ENCODE results near the gene WDR7. TPM values are rescaled to one million over a fixed set of nuclear protein-coding genes. Genes with fewer than 3 reads are reported as not detected.

Gene WDR7
- polyA plus RNA-seq, 1 donor from 2014 or later = 16.2 TPM

GRCh38 chr18:56967035-56967434 lies 315.9 kb downstream of the WDR7 start:
- Mint-ChIP-seq H3K4me3 (no peak overlapping the region), H3K9me3 (no peaks in the 10 kb centered on the region), H3K27me3 (no peaks in the 10 kb centered on the region), H3K4me1 (no peaks in the 10 kb centered on the region), H3K27ac (no peak overlapping the region), H3K36me3 (peaks cover 19% of the 10 kb centered on the region)

DNA sequence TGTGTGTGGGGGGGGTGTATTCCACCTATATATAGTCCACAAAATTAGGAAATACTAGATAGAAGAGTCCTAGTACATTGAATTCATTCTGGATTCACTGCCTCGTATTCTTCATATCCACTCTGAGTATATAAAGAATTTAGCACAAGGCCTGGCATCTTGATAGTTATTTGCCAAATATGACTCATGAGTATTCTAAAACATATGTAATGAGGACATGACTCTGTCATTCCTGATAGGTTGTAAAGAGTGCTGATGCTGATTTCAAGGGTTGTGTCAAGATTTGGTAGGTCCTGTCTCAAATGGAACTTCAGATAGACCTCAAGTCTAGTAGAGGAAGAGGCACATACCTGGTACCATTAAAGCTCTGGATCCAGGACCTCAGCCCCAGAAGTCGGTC lies 322.3 kb downstream of the WDR7 start:
- no peak overlapping the region for H3K4me3 Mint-ChIP-seq
- H3K4me1 Mint-ChIP-seq = no peaks in the 10 kb centered on the region
- no peak overlapping the region for H3K27ac Mint-ChIP-seq
- no peaks in the 10 kb centered on the region for H3K9me3 Mint-ChIP-seq
- peaks cover 13% of the 10 kb centered on the region for H3K36me3 Mint-ChIP-seq
- H3K27me3 Mint-ChIP-seq = no peaks in the 10 kb centered on the region

DNA sequence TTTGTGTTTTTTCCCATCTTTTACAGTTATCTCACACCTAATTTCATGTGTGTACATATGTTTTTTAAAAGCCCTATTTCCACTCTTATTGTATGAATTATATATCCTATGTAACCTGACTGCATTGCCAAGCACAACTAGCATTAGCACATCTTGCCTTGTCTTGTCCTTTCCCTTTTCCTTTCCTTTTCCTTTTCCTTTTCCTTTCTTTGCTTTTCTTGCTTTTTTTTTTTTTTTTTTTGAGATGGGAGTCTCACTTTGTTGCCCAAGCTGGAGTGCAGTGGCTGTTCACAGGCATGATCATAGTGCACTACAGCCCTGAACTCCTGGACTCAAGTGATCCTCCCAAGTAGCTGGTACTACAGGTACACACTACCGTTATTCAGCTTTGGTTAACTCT lies 323.0 kb downstream of the WDR7 start:
- H3K4me3 Mint-ChIP-seq = no peak overlapping the region
- no peak overlapping the region for H3K27ac Mint-ChIP-seq
- H3K36me3 Mint-ChIP-seq = peaks cover 8% of the 10 kb centered on the region
- H3K4me1 Mint-ChIP-seq = no peaks in the 10 kb centered on the region
- H3K27me3 Mint-ChIP-seq = no peaks in the 10 kb centered on the region
- no peaks in the 10 kb centered on the region for H3K9me3 Mint-ChIP-seq

DNA sequence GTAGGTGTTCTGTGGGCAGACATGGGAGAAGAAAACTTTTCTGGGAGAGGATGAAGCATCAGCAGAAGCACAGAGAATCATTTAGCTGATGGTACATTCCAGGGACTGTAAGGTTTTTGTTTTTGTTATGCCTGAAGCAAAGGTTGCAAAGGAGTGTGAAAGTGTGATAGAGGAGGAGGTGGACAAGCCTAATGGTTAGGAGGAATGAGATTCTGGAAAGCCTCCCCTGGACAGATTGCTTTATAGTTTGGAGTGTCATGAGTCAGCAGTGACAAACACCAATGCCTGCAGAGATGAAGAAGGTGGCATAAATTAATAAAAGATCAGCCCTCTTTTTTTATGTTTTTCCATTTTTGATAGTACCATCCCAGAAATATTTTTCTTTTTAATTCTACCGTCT lies 324.1 kb downstream of the WDR7 start:
- Mint-ChIP-seq H3K36me3 (peaks cover 9% of the 10 kb centered on the region), H3K27ac (no peak overlapping the region), H3K4me3 (no peak overlapping the region), H3K4me1 (no peaks in the 10 kb centered on the region), H3K9me3 (no peaks in the 10 kb centered on the region), H3K27me3 (no peaks in the 10 kb centered on the region)

DNA sequence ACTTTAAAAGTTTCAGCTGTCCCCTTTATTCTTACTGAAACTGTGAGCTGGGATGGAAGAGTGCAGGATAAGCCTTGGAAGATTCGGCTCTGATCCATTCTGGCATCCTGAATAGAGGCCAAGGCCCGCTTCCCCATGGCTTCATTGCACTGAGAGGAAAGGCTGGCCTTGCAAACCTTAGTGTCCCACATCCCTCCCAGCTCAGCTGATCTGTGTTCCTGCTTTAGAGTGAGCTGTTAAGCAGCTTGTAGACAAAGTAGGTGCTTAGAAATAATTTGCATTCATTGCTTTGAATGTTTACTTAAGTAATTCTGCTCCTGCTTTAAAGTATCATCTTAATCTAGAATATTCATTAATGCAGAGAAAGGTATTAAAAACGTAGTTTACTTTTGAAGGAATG lies 326.1 kb downstream of the WDR7 start:
- H3K4me3 Mint-ChIP-seq = no peak overlapping the region
- H3K36me3 Mint-ChIP-seq = peaks cover 10% of the 10 kb centered on the region
- H3K9me3 Mint-ChIP-seq = no peaks in the 10 kb centered on the region
- no peaks in the 10 kb centered on the region for H3K27me3 Mint-ChIP-seq
- no peaks in the 10 kb centered on the region for H3K4me1 Mint-ChIP-seq
- no peak overlapping the region for H3K27ac Mint-ChIP-seq

- no peak overlapping the region for H3K27ac Mint-ChIP-seq
- no peaks in the 10 kb centered on the region for H3K27me3 Mint-ChIP-seq
- peaks cover 10% of the 10 kb centered on the region for H3K36me3 Mint-ChIP-seq
- H3K4me1 Mint-ChIP-seq = no peaks in the 10 kb centered on the region
- no peak overlapping the region for H3K4me3 Mint-ChIP-seq
- no peaks in the 10 kb centered on the region for H3K9me3 Mint-ChIP-seq
Measured at GRCh38 chr18:56977771-56978170, 326.6 kb downstream of the WDR7 start.

DNA sequence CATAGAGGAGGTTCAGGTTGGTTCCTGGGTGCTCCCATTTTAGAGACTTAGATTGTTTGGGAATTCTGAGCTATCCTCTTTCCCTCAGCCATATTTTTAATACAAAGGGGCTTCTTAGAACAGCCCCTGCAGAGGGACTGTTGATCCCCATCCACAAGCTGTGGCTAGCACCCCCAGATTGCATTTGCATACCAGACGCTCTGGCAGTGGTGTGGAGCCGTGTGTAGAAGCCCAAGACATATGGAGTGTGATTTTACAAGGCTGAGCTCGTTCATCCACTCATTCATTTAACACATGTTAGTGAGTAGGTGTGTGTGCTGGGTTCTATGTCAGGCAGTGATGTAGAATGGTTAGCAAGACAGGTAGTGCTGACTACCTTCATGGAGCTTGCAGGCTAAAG lies 329.0 kb downstream of the WDR7 start:
- no peak overlapping the region for H3K4me3 Mint-ChIP-seq
- H3K27ac Mint-ChIP-seq = peak overlapping the region in 1 of 3 donors; percentile 24
- peaks cover 6% of the 10 kb centered on the region for H3K36me3 Mint-ChIP-seq
- no peaks in the 10 kb centered on the region for H3K9me3 Mint-ChIP-seq
- no peaks in the 10 kb centered on the region for H3K4me1 Mint-ChIP-seq
- H3K27me3 Mint-ChIP-seq = no peaks in the 10 kb centered on the region

- H3K4me3 Mint-ChIP-seq = no peak overlapping the region
- H3K27me3 Mint-ChIP-seq = no peaks in the 10 kb centered on the region
- H3K27ac Mint-ChIP-seq = no peak overlapping the region
- H3K9me3 Mint-ChIP-seq = no peaks in the 10 kb centered on the region
- H3K36me3 Mint-ChIP-seq = peaks cover 8% of the 10 kb centered on the region
- no peaks in the 10 kb centered on the region for H3K4me1 Mint-ChIP-seq
Measured at GRCh38 chr18:56982766-56983165, 331.6 kb downstream of the WDR7 start.

DNA sequence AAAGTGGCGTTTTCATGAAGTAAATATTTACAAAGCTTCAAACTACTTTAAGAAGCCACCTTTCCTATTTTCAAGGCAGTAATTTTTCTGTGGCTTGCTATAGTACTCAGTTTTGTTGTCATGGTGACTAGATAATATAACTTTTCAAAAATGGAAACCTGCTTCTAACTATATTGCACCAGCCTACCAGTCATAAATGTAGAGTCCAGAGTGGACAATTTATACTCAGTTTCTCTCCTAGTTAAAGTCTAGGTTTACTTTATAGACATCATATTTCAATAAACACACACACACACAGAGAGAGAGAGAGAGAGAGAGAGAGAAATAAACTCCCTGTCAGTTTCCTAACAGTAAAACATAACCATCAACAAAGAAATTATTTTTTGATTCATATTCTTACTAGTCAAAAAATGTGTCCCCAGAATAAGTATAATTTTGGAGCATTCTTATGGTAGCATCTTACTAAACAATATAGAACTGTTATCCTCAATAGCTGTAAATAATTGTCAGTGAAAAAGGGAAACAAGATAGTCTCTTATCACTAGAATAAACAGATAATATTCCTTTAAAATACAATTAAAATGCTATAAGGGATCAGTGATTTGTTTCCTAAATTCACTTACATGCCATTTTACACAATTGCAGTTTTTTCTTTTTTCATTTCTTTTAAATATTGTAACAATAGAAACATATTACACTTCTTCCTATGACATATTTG lies 332.3 kb downstream of the WDR7 start:
- Mint-ChIP-seq H3K36me3 (peaks cover 9% of the 10 kb centered on the region), H3K27me3 (no peaks in the 10 kb centered on the region), H3K4me1 (no peaks in the 10 kb centered on the region), H3K4me3 (no peak overlapping the region), H3K9me3 (no peaks in the 10 kb centered on the region), H3K27ac (no peak overlapping the region)

- Mint-ChIP-seq H3K9me3 (no peaks in the 10 kb centered on the region), H3K36me3 (peaks cover 11% of the 10 kb centered on the region), H3K27me3 (no peaks in the 10 kb centered on the region), H3K27ac (no peak overlapping the region), H3K4me1 (no peaks in the 10 kb centered on the region), H3K4me3 (no peak overlapping the region)
Measured at GRCh38 chr18:56984731-56985130, 333.6 kb downstream of the WDR7 start.

DNA sequence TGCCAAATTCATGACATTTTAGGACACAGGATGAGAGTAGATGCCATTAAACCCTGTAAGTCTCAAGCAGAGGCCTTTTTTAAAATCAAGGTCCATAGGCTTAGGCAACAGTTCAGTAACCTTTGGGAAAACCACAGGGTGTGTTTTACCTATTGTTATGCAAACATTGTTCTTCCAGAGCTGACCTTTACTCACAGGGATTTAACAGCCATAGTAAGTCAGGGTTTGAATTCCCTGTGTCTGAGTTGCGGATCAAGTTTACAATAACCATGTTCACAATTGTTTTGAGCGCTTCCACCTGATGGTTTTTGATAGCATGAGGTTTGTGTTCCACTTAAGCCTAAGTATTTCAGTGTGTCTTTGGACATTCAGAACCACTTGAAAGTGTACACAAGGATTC lies 335.7 kb downstream of the WDR7 start:
- peaks cover 9% of the 10 kb centered on the region for H3K36me3 Mint-ChIP-seq
- H3K4me3 Mint-ChIP-seq = no peak overlapping the region
- peaks cover 0 to 2% (median 0%) of the 10 kb centered on the region in 3 donors for H3K9me3 Mint-ChIP-seq
- peaks cover 0 to 1% (median 0%) of the 10 kb centered on the region in 3 donors for H3K4me1 Mint-ChIP-seq
- H3K27ac Mint-ChIP-seq = no peak overlapping the region
- no peaks in the 10 kb centered on the region for H3K27me3 Mint-ChIP-seq

DNA sequence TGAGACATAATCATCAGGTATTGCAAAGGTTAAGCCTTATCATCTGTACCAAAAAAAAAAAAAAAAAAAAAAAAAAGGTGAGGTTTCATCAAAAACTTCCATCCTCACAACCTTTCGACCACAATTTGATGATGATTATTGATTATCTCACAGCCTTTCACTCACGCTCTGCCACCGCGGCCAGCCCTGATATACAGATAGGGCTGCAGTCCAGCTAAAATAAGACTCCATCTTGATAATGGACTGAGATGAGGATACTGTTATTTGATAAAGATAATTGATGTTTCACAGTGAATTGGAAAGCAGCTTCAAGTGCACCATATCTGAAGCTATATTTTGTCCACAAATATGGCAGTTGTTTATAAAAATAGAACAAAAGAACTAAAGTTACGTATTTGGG lies 336.1 kb downstream of the WDR7 start:
- peaks cover 0 to 2% (median 0%) of the 10 kb centered on the region in 3 donors for H3K9me3 Mint-ChIP-seq
- H3K27me3 Mint-ChIP-seq = no peaks in the 10 kb centered on the region
- H3K4me1 Mint-ChIP-seq = peaks cover 0 to 4% (median 0%) of the 10 kb centered on the region in 3 donors
- H3K36me3 Mint-ChIP-seq = peaks cover 9% of the 10 kb centered on the region
- H3K4me3 Mint-ChIP-seq = no peak overlapping the region
- H3K27ac Mint-ChIP-seq = no peak overlapping the region

GRCh38 chr18:56988022-56988421 lies 336.9 kb downstream of the WDR7 start:
- Mint-ChIP-seq H3K27me3 (no peaks in the 10 kb centered on the region), H3K36me3 (peaks cover 9% of the 10 kb centered on the region)

GRCh38 chr18:56990678-56991077 lies 339.5 kb downstream of the WDR7 start:
- no peak overlapping the region for H3K27ac Mint-ChIP-seq
- H3K4me1 Mint-ChIP-seq = peaks cover 0 to 4% (median 0%) of the 10 kb centered on the region in 3 donors
- no peak overlapping the region for H3K4me3 Mint-ChIP-seq
- peaks cover 0 to 2% (median 0%) of the 10 kb centered on the region in 3 donors for H3K9me3 Mint-ChIP-seq
- no peaks in the 10 kb centered on the region for H3K27me3 Mint-ChIP-seq
- H3K36me3 Mint-ChIP-seq = peaks cover 10% of the 10 kb centered on the region

More at GRCh38 chr18:56988022-56988421, 336.9 kb downstream of the WDR7 start:
- Mint-ChIP-seq H3K9me3 (peaks cover 0 to 2% (median 0%) of the 10 kb centered on the region in 3 donors), H3K4me1 (peaks cover 0 to 4% (median 0%) of the 10 kb centered on the region in 3 donors), H3K27ac (peak overlapping the region in 1 of 3 donors; percentile 27), H3K4me3 (no peak overlapping the region)

GRCh38 chr18:56992777-56993176 lies 341.6 kb downstream of the WDR7 start:
- Mint-ChIP-seq H3K4me3 (no peak overlapping the region), H3K27me3 (no peaks in the 10 kb centered on the region), H3K9me3 (peaks cover 0 to 2% (median 0%) of the 10 kb centered on the region in 3 donors), H3K36me3 (peaks cover 12% of the 10 kb centered on the region), H3K27ac (no peak overlapping the region), H3K4me1 (peaks cover 0 to 4% (median 0%) of the 10 kb centered on the region in 3 donors)

- Mint-ChIP-seq H3K36me3 (peaks cover 8% of the 10 kb centered on the region), H3K27me3 (no peaks in the 10 kb centered on the region), H3K4me1 (peaks cover 0 to 2% (median 0%) of the 10 kb centered on the region in 3 donors), H3K4me3 (no peak overlapping the region), H3K27ac (no peak overlapping the region), H3K9me3 (peaks cover 0 to 2% (median 0%) of the 10 kb centered on the region in 3 donors)
Measured at GRCh38 chr18:56995579-56996188, 344.5 kb downstream of the WDR7 start.
